PC-9 (cell line): ENCODE measurements around the gene ADAMTS15. TPM values are rescaled to one million over a fixed set of nuclear protein-coding genes. Genes with fewer than 3 reads are reported as not detected.

Source experiments
- BruUV-seq: library from RNA; stranded (reverse); fragments of 400-500 nt; replicated peaks from 2 replicates; lab custom pipeline; 2021; lab: Mats Ljungman, UMichigan
- CTCF ChIA-PET: fragments of 300-600 bp; sonication (Branson Sonifier 250); formaldehyde crosslinking; loops from one replicate; lab custom pipeline; 2022; ENCODE audit warnings: antibody characterized with exemption; lab: Charles Lee
- POLR2A ChIA-PET: fragments of 300-600 bp; sonication (Branson Sonifier 250); formaldehyde crosslinking; loops from one replicate; lab custom pipeline; 2022; ENCODE audit warnings: antibody characterized with exemption; ENCODE audit not compliant: unreplicated experiment; lab: Charles Lee
- DNase-seq, 2 experiments: peaks; one replicate each; pipeline versions ENCODE4 v3.0.0 to v3.0.0-alpha.2; 2015 to 2022; ENCODE audit warnings: mixed read lengths in 1 of 2
- H2AFZ ChIP-seq: fragments of 200-600 bp; sonication (generic); 2 replicates; pipeline ENCODE4 v1.8.1; 2017; ENCODE audit warnings: antibody characterized with exemption
- H3F3A ChIP-seq: fragments of 200-600 bp; sonication (generic); 2 replicates; pipeline ENCODE4 v1.8.1; 2017; ENCODE audit warnings: antibody characterized with exemption, mild to moderate bottlenecking, low read depth; ENCODE audit not compliant: insufficient read depth
- H3K27ac ChIP-seq: fragments of 200-600 bp; sonication (generic); 2 replicates; pipeline ENCODE4 v1.6.1; 2016; ENCODE audit warnings: mixed run types
- H3K27me3 ChIP-seq: fragments of 200-600 bp; sonication (generic); 2 replicates; pipeline ENCODE4 v1.6.1; 2016; ENCODE audit warnings: low read depth, mixed run types; ENCODE audit not compliant: insufficient read depth
- H3K36me3 ChIP-seq: fragments of 200-600 bp; sonication (generic); 2 replicates; pipeline ENCODE4 v1.6.1; 2016; ENCODE audit warnings: low read depth, mixed run types
- H3K4me1 ChIP-seq: fragments of 200-600 bp; sonication (generic); replicated peaks from 2 replicates; pipeline ENCODE4 v1.6.1; 2016; ENCODE audit warnings: mixed run types; ENCODE audit not compliant: insufficient read depth
- H3K4me2 ChIP-seq: fragments of 200-600 bp; sonication (generic); 2 replicates; pipeline ENCODE4 v1.6.1; 2017; ENCODE audit warnings: mixed run types
- H3K4me3 ChIP-seq: fragments of 200-600 bp; sonication (generic); 2 replicates; pipeline ENCODE4 v1.6.1; 2016; ENCODE audit warnings: mixed run types
- H3K79me2 ChIP-seq: fragments of 200-600 bp; sonication (generic); 2 replicates; pipeline ENCODE4 v1.6.1; 2017; ENCODE audit warnings: low read depth, mixed run types
- H3K9me2 ChIP-seq: fragments of 200-600 bp; sonication (generic); 2 replicates; pipeline ENCODE4 v1.8.1; 2017; ENCODE audit warnings: mild to moderate bottlenecking; ENCODE audit not compliant: insufficient read depth
- H3K9me3 ChIP-seq: fragments of 200-600 bp; sonication (generic); 2 replicates; pipeline ENCODE4 v1.8.1; 2016; ENCODE audit warnings: low read depth; ENCODE audit not compliant: insufficient read depth
- H4K20me1 ChIP-seq: fragments of 200-600 bp; sonication (generic); 2 replicates; pipeline ENCODE4 v1.8.1; 2017; ENCODE audit not compliant: insufficient read depth
- CTCF ChIP-seq: fragments of 200-600 bp; sonication (generic); conservative IDR thresholded peaks from 2 replicates; pipeline ENCODE4 v1.6.1; 2017; ENCODE audit warnings: mixed run types, antibody characterized with exemption, mild to moderate bottlenecking, moderate library complexity
- EZH2 ChIP-seq: fragments of 200-600 bp; sonication (generic); IDR thresholded peaks from 2 replicates; pipeline ENCODE4 v1.8.0; 2017; ENCODE audit warnings: antibody characterized with exemption, low read depth
- intact Hi-C: fragments of 100-400 bp; cut with micrococcal nuclease; formaldehyde crosslinking; loops from one replicate; pipeline ENCODE4 v1.10.0; 2022; ENCODE audit not compliant: unreplicated experiment
- total RNA-seq: library from RNA; stranded (reverse); gene quantifications from 2 replicates; pipeline ENCODE4 v1.2.3, GENCODE V29; 2021

The ADAMTS15 gene
- total RNA-seq, 1 experiment from 2014 or later: 2.2 TPM

DNA sequence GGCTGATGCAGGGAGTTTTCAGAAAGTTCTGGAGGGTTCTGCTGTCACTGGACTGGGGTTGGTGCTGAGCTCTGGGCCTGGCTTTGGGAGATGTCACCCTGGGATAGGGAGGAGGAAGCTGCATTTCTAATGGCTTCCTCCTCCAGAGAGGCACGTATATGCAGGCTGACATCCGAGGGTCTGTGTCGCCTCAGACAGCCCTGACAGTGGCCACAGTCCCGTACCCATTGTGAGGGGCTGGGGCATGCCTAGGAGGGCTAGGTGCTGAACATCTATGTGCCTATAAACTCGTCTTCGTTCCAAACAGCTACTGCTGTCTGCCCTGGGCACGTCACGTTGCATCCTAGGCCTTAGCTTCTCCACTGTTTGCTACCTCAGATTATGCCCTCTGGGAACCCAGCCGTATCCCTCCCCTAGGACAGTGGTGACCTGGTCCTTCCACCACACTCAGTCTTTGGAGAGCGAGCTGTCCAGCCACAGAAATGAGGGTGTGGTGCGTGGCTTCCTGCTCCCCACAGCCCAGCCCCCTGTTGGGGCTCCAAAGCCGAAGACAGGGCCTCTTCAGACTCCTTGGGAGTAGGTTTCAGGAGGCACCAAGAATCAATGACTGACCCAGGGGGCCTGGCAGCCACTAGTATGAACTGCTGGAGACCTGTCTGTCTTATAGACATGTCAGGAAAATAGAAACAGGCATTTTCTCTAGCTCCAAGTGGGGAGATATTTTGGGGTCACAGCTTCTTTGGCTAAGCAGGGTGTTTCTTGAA lies 26.4 kb downstream of the ADAMTS15 start:
- no peaks in the 10 kb centered on the region for H3K9me3 ChIP-seq
- ChIA-PET CTCF (no interaction called here), POLR2A (no interaction called here)
- H3K4me3 ChIP-seq: no peak overlapping the region
- H4K20me1 ChIP-seq: no peaks in the 10 kb centered on the region
- intact Hi-C loops: loop anchor here (5.0 to 10.0 kb wide), 2 partner anchors 52 to 160 kb away; no protein-coding TSS in a partner anchor
- no peaks in the 10 kb centered on the region for H3K9me2 ChIP-seq
- peaks cover 19% of the 10 kb centered on the region for H3F3A ChIP-seq
- no peaks in the 10 kb centered on the region for H3K36me3 ChIP-seq
- no peak overlapping the region for H3K27ac ChIP-seq
- H3K4me1 ChIP-seq: peaks cover 28% of the 10 kb centered on the region
- no peaks in the 10 kb centered on the region for H3K79me2 ChIP-seq
- H2AFZ ChIP-seq: no peak overlapping the region
- BruUV-seq: no TSS peak
- TF ChIP-seq CTCF (no peak), EZH2 (no peak)
- no peaks in the 10 kb centered on the region for H3K27me3 ChIP-seq
- no peak overlapping the region for H3K4me2 ChIP-seq
- no peak for DNase-seq

- no peak overlapping the region for H3K27ac ChIP-seq
- BruUV-seq: no TSS peak
- H3K4me1 ChIP-seq: peaks cover 28% of the 10 kb centered on the region
- no peak overlapping the region for H3K4me2 ChIP-seq
- peaks cover 19% of the 10 kb centered on the region for H3F3A ChIP-seq
- intact Hi-C loops: loop anchor here (5.0 to 10.0 kb wide), 2 partner anchors 52 to 159 kb away; no protein-coding TSS in a partner anchor
- no peak for DNase-seq
- no peak overlapping the region for H3K4me3 ChIP-seq
- H3K9me2 ChIP-seq: no peaks in the 10 kb centered on the region
- POLR2A ChIA-PET: no interaction called here
- TF ChIP-seq CTCF: no peak
- TF ChIP-seq EZH2: no peak
- H3K36me3 ChIP-seq: no peaks in the 10 kb centered on the region
- no peaks in the 10 kb centered on the region for H3K9me3 ChIP-seq
- H4K20me1 ChIP-seq: no peaks in the 10 kb centered on the region
- CTCF ChIA-PET: no interaction called here
- H2AFZ ChIP-seq: no peak overlapping the region
- no peaks in the 10 kb centered on the region for H3K27me3 ChIP-seq
- H3K79me2 ChIP-seq: no peaks in the 10 kb centered on the region
Observed at GRCh38 chr11:130475426-130476053, 27.1 kb downstream of the ADAMTS15 start.

- Histone ChIP-seq H3K9me3 (no peaks in the 10 kb centered on the region), H3K4me2 (no peak overlapping the region), H3K4me3 (no peak overlapping the region), H3K9me2 (no peaks in the 10 kb centered on the region), H3K36me3 (no peaks in the 10 kb centered on the region), H3K79me2 (no peaks in the 10 kb centered on the region), H3F3A (peaks cover 19% of the 10 kb centered on the region), H2AFZ (no peak overlapping the region), H3K27ac (no peak overlapping the region), H3K4me1 (peaks cover 28% of the 10 kb centered on the region), H3K27me3 (no peaks in the 10 kb centered on the region), H4K20me1 (no peaks in the 10 kb centered on the region)
- TF ChIP-seq CTCF (no peak), EZH2 (no peak)
- CTCF ChIA-PET: no interaction called here
- DNase-seq: no peak
- POLR2A ChIA-PET: no interaction called here
- intact Hi-C loops: loop anchor here (5.0 to 10.0 kb wide), 2 partner anchors 51 to 158 kb away; no protein-coding TSS in a partner anchor
- BruUV-seq: no TSS peak
Observed at GRCh38 chr11:130476200-130476921, 27.9 kb downstream of the ADAMTS15 start.
